ENCODE results near the gene ALG12. TPM values are rescaled to one million over a fixed set of nuclear protein-coding genes. Genes with fewer than 3 reads are reported as not detected.

ALG12 gene
- total RNA-seq, 2 donors from 2014 or later, result 17.4 to 30.1 TPM

DNA sequence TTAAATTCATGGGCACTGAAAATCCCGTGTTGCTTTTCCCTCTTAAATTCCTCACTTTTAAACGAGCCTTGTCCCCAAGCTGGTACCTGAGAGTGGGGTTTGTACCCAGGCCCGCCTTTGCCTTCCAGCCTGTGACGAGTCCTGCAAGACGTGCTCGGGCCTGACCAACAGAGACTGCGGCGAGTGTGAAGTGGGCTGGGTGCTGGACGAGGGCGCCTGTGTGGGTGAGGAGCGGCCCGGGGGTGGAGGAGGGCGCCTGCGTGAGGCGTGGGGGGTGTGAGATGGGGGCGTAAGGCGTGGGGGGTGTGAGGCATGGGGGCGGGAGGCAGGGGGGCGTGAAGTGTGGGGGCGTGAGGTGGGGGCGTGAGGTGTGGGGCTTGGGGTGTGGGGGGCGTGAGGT lies 4.2 kb upstream of the ALG12 start:
- no peak overlapping the region for H3K4me3 ChIP-seq
- DNase-seq (ENCODE audit: low spot score) (no peak), ATAC-seq (ENCODE audit: insufficient number of reproducible peaks, low FRiP score, low read depth) (no peak)
- no peaks in the 10 kb centered on the region for H3K9me3 ChIP-seq
- peaks cover 6 to 17% of the 10 kb centered on the region in 2 donors for H3K4me1 ChIP-seq (ENCODE audit: control insufficient read depth in 1 of 2, low read depth in 2 of 2)
- peaks cover 12% of the 10 kb centered on the region for H3K36me3 ChIP-seq
- TF ChIP-seq, protein P1, sequence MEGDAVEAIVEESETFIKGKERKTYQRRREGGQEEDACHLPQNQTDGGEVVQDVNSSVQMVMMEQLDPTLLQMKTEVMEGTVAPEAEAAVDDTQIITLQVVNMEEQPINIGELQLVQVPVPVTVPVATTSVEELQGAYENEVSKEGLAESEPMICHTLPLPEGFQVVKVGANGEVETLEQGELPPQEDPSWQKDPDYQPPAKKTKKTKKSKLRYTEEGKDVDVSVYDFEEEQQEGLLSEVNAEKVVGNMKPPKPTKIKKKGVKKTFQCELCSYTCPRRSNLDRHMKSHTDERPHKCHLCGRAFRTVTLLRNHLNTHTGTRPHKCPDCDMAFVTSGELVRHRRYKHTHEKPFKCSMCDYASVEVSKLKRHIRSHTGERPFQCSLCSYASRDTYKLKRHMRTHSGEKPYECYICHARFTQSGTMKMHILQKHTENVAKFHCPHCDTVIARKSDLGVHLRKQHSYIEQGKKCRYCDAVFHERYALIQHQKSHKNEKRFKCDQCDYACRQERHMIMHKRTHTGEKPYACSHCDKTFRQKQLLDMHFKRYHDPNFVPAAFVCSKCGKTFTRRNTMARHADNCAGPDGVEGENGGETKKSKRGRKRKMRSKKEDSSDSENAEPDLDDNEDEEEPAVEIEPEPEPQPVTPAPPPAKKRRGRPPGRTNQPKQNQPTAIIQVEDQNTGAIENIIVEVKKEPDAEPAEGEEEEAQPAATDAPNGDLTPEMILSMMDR (IDR thresholded peaks at IDR 0.05), result no peak
- H3K27me3 ChIP-seq (replicated peaks; ENCODE audit: insufficient read depth), result no peaks in the 10 kb centered on the region
- no peak overlapping the region for H3K27ac ChIP-seq

DNA sequence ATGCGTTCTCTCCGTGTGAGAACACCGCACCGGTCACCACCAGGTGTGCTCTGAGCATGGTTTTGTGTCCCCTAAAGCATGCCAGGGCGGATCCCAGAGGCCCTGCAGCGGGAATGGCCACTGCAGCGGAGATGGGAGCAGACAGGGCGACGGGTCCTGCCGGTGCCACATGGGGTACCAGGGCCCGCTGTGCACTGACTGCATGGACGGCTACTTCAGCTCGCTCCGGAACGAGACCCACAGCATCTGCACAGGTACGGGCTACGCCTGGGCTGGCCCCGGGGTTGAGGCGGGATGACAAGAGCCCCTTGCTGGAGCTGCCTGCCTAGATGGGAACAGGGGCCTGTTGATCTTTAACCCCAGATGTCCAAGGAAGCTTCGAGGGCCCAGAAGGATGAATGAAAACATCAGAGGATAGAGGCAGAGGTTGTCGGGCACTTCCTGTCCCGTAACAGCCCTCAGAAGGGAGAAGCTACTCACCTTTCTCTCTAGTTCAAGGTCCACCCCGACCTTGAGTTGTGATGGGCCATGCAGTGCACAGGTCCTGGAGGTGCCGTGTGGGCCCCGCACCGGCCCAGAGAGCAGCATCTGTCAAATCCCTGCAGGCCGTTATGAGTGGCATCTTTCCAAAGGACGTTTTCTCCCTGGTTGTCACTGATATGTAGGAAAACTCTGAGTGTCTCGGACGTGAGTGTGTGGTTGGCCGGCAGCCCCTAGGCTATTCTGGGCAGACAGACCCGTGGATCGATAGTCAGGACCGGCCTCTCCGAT lies 3.5 kb upstream of the ALG12 start:
- ATAC-seq (ENCODE audit: insufficient number of reproducible peaks, low FRiP score, low read depth) (no peak), DNase-seq (ENCODE audit: low spot score) (no peak)
- H3K4me1 ChIP-seq (ENCODE audit: control insufficient read depth in 1 of 2, low read depth in 2 of 2), result peaks cover 9 to 25% of the 10 kb centered on the region in 2 donors

DNA sequence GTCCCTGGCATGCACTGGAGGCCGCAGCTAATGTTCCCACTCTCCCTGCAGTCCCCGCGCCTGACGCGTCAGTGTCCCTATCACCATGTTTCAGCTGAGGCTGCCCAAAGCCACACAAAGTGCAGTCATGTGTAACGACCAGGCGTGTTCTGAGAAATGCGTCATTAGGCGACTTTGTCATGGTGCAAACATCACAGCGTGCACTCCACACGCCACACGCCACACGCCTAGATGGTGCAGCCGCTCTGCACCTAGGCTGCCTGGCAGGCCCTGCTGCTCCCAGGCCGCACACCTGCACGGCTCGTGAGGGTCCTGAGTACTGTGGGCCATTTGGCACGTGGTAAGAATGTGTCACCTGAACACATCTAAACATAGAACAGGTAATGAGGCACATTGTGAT lies 2.6 kb upstream of the ALG12 start:
- peaks cover 12% of the 10 kb centered on the region for H3K36me3 ChIP-seq
- no peak for DNase-seq (ENCODE audit: low spot score)
- TF ChIP-seq, protein P1 (IDR thresholded peaks at IDR 0.05), result no peak

More for the DNA sequence above, 3.5 kb upstream of the ALG12 start:
- no peak overlapping the region for H3K4me3 ChIP-seq
- H3K9me3 ChIP-seq, result no peaks in the 10 kb centered on the region
- H3K27me3 ChIP-seq (replicated peaks; ENCODE audit: insufficient read depth), result no peaks in the 10 kb centered on the region
- peaks cover 12% of the 10 kb centered on the region for H3K36me3 ChIP-seq
- no peak overlapping the region for H3K27ac ChIP-seq
- TF ChIP-seq, protein P1 (IDR thresholded peaks at IDR 0.05), result no peak

DNA sequence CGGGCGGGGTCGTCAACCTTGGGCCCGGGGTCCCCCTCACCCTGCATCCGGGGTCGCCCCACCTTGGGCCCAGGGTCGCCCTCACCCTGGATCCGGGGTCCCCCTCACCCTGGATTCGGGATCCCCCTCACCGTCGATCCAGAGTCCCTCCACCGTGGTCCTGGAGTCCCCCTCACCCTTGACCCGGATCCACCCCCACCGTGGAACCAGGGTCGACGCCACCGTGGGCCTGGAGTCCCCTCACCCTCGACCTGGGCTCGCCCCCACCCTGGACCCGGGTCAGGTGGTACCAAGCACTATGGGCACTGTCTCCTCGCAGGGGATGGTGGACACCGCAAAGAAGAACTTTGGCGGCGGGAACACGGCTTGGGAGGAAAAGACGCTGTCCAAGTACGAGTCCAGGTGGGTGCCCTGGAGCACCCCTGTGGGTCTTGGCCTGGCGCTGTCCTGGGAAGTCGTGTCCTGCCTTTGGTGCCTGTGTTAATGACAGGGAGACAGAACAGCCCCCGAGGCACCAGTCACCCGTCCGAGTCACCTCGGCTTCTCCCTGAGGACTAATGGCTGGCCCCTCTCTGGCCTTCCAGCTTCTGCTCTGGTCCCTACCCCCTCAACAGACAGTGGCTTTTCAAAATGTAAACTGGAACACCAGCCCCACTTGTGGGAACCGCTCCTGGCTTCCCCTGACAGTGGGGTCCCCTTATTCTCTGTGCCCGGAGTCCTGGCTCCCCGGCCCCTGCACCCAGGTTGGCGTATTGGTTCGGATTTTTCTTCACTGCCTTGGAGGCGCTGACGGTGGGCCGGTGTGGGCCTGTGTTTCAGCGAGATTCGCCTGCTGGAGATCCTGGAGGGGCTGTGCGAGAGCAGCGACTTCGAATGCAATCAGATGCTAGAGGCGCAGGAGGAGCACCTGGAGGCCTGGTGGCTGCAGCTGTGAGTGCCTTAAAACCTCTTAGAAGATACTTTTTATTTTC lies 958 bp upstream of the ALG12 start:
- Histone ChIP-seq H3K27me3 (replicated peaks; ENCODE audit: insufficient read depth) (no peaks in the 10 kb centered on the region), H3K4me3 (peak overlapping the region; percentile 98), H3K27ac (peak overlapping the region in 1 of 2 donors; percentile 97), H3K36me3 (peaks cover 7% of the 10 kb centered on the region), H3K4me1 (ENCODE audit: control insufficient read depth in 1 of 2, low read depth in 2 of 2) (peaks cover 9 to 25% of the 10 kb centered on the region in 2 donors), H3K9me3 (no peaks in the 10 kb centered on the region)
- no peak for ATAC-seq (ENCODE audit: insufficient number of reproducible peaks, low FRiP score, low read depth)
- TF ChIP-seq, protein P1 (IDR thresholded peaks at IDR 0.05), result no peak
- DNase-seq (ENCODE audit: low spot score), result no peak

More for the DNA sequence above, 2.6 kb upstream of the ALG12 start:
- H3K4me1 ChIP-seq (ENCODE audit: control insufficient read depth in 1 of 2, low read depth in 2 of 2), result peaks cover 9 to 25% of the 10 kb centered on the region in 2 donors
- H3K9me3 ChIP-seq, result no peaks in the 10 kb centered on the region
- H3K27me3 ChIP-seq (replicated peaks; ENCODE audit: insufficient read depth), result no peaks in the 10 kb centered on the region
- no peak overlapping the region for H3K27ac ChIP-seq
- H3K4me3 ChIP-seq, result no peak overlapping the region
- ATAC-seq (ENCODE audit: insufficient number of reproducible peaks, low FRiP score, low read depth), result no peak

DNA sequence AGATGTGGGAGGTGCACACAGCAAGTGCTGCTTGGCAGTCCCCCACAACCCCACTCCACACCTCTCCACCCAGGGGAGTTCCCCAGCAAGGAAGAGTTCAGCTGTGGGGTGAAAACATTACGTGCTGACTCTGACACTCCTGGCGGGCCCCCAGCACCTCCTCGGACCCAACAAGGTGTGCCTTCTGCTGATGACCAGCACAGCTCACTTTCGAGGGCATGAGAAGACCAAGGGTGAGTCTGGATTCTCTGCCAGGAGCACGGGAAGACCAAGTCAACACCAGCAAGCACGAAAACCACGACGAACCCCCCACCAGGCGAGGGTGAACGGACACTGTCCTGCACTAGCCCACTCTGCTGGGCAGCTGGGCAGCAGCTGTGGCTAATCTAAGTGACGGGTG lies 1.4 kb downstream of the ALG12 start:
- H3K36me3 ChIP-seq, result peaks cover 14% of the 10 kb centered on the region
- TF ChIP-seq, protein P1 (IDR thresholded peaks at IDR 0.05), result no peak
- no peak overlapping the region for H3K4me3 ChIP-seq
- DNase-seq (ENCODE audit: low spot score) (no peak), ATAC-seq (ENCODE audit: insufficient number of reproducible peaks, low FRiP score, low read depth) (no peak)
- no peak overlapping the region for H3K27ac ChIP-seq
- H3K27me3 ChIP-seq (replicated peaks; ENCODE audit: insufficient read depth), result no peaks in the 10 kb centered on the region
- H3K9me3 ChIP-seq, result no peaks in the 10 kb centered on the region
- H3K4me1 ChIP-seq (ENCODE audit: control insufficient read depth in 1 of 2, low read depth in 2 of 2), result peaks cover 9 to 25% of the 10 kb centered on the region in 2 donors
